Prostate gland (tissue), 2 donors: ENCODE data around the gene PTN.
"Not testable (repeated sequence)": the region's sequence is repeated elsewhere in the genome, so short reads cannot be mapped to it uniquely, and the experiment has no call there.

ENCODE experiments used
- CTCF ChIP-seq, 4 experiments: fragments of 200-600 bp in 2 of 4; fragments of 450-650 bp in 2 of 4; sonication (generic) in 2 of 4; IDR thresholded peaks; 1 replicate in 3 of 4; 2 replicates in 1 of 4; pipeline ENCODE4 v1.5.1; 2016 to 2019; ENCODE audit warnings: antibody characterized with exemption in 4 of 4, mild to moderate bottlenecking in 2 of 4, moderate library complexity in 2 of 4
- POLR2A ChIP-seq: fragments of 450-650 bp; IDR thresholded peaks from one replicate; pipeline ENCODE4 v1.6.1; 2016; ENCODE audit warnings: antibody characterized with exemption, mild to moderate bottlenecking
- POLR2AphosphoS5 ChIP-seq: sonication (generic); formaldehyde crosslinking; IDR thresholded peaks from one replicate; pipeline ENCODE4 v1.6.1; 2017; ENCODE audit warnings: antibody characterized with exemption

DNA sequence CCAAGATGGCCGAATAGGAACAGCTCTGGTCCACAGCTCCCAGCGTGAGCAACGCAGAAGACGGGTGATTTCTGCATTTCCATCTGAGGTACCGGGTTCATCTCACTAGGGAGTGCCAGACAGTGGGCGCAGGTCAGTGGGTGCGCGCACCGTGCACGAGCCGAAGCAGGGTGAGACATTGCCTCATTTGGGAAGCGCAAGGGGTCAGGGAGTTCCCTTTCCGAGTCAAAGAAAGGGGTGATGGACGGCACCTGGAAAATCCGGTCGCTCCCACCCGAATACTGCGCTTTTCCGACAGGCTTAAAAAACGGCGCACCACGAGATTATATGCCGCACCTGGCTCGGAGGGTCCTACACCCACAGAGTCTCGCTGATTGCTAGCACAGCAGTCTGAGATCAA is 161.9 kb downstream of the PTN start:
- TF ChIP-seq CTCF (IDR thresholded peaks at IDR 0.05); POLR2A; POLR2AphosphoS5: not testable (repeated sequence)
